HepG2 (cell line): ENCODE measurements around the gene AP3D1. TPM values are rescaled to one million over a fixed set of nuclear protein-coding genes. Genes with fewer than 3 reads are reported as not detected.

Experiments used
- BORCS8-MEF2B ChIP-seq: sonication (generic); formaldehyde crosslinking; IDR thresholded peaks from 2 replicates; pipeline ENCODE4 v1.8.0; 2022; ENCODE audit warnings: mild to moderate bottlenecking, missing genetic modification reagents
- CCAR2 ChIP-seq: fragments of 200-400 bp; formaldehyde crosslinking; optimal IDR thresholded peaks from 2 replicates; pipeline ENCODE3; 2018; ENCODE audit warnings: low read depth, mild to moderate bottlenecking, low read length, moderate library complexity
- DNMT1 ChIP-seq: sonication (generic); formaldehyde crosslinking; IDR thresholded peaks from 2 replicates; pipeline ENCODE4 v1.5.1; 2020; ENCODE audit warnings: mild to moderate bottlenecking, missing genetic modification reagents
- DR1 ChIP-seq: sonication (generic); formaldehyde crosslinking; IDR thresholded peaks from 2 replicates; pipeline ENCODE4 v1.8.0; 2021; ENCODE audit warnings: mild to moderate bottlenecking, missing genetic modification reagents, inconsistent platforms
- MIER2 ChIP-seq: IDR thresholded peaks from 2 replicates; pipeline ENCODE4 v1.6.1; 2016; ENCODE audit warnings: missing biosample characterization, missing genetic modification reagents
- NCOA1 ChIP-seq: sonication (generic); formaldehyde crosslinking; IDR thresholded peaks from 2 replicates; pipeline ENCODE4 v1.9.0; 2021; ENCODE audit warnings: missing genetic modification reagents
- NFYB ChIP-seq: sonication (generic); formaldehyde crosslinking; IDR thresholded peaks from 2 replicates; pipeline ENCODE4 v1.4.0; 2020; ENCODE audit warnings: missing genetic modification reagents
- NFYC ChIP-seq: IDR thresholded peaks from 2 replicates; pipeline ENCODE4 v1.6.1; 2016; ENCODE audit warnings: missing genetic modification reagents, missing compliant biosample characterization
- SP4 ChIP-seq: sonication (generic); formaldehyde crosslinking; IDR thresholded peaks from 2 replicates; pipeline ENCODE4 v1.8.1; 2023; ENCODE audit warnings: mild to moderate bottlenecking, missing genetic modification reagents
- YEATS4 ChIP-seq: sonication (generic); formaldehyde crosslinking; IDR thresholded peaks from 2 replicates; pipeline ENCODE4 v1.4.0; 2020; ENCODE audit warnings: missing genetic modification reagents, borderline replicate concordance
- ZFX ChIP-seq: sonication (generic); formaldehyde crosslinking; IDR thresholded peaks from 2 replicates; pipeline ENCODE4 v1.4.0; 2020; ENCODE audit warnings: mild to moderate bottlenecking, low read depth, missing genetic modification reagents, moderate library complexity
- ZNF263 ChIP-seq: sonication (generic); formaldehyde crosslinking; IDR thresholded peaks from 2 replicates; pipeline ENCODE4 v1.4.0; 2020; ENCODE audit warnings: missing genetic modification reagents
- ZNF772 ChIP-seq: sonication (generic); formaldehyde crosslinking; IDR thresholded peaks from 2 replicates; pipeline ENCODE4 v1.5.0; 2020; ENCODE audit warnings: mild to moderate bottlenecking, missing genetic modification reagents
- ZNF781 ChIP-seq: sonication (generic); formaldehyde crosslinking; IDR thresholded peaks from 2 replicates; pipeline ENCODE4 v1.5.1; 2020; ENCODE audit warnings: borderline replicate concordance, mild to moderate bottlenecking, missing genetic modification reagents; ENCODE audit errors: not compliant biosample characterization
- polyA plus RNA-seq, 8 experiments: library from polyadenylated mRNA; depleted of rRNA in 3 of 8; stranded (reverse) in 7 of 8; unstranded in 1 of 8; fragments of >200 nt; fragmentation: Illumina TruSeq in 4 of 8; extraction: Trizol in 4 of 8; gene quantifications; 2 replicates each; pipeline versions ENCODE4 v1.2.1 to v1.2.3, GENCODE V29; 2011 to 2016; ENCODE audit warnings: low read depth in 4 of 8, missing spikeins in 1 of 8, mixed read lengths in 1 of 8; ENCODE audit not compliant: insufficient read depth in 1 of 8
- total RNA-seq, 5 experiments: library from RNA; depleted of rRNA; stranded (reverse); fragments of >200 nt; fragmentation: Illumina TruSeq; extraction: Trizol; gene quantifications; 2 replicates each; pipeline ENCODE4 v1.2.3, GENCODE V29; 2016; ENCODE audit warnings: low read depth in 1 of 5
- TF ChIP-seq, protein P1 (sequence below): IDR thresholded peaks from 2 replicates; pipeline ENCODE4 v1.6.1; 2016; ENCODE audit warnings: missing genetic modification reagents, missing compliant biosample characterization
- TF ChIP-seq, protein P2 (sequence below): sonication (generic); formaldehyde crosslinking; conservative IDR thresholded peaks from 2 replicates; pipeline ENCODE4 v1.4.0; 2020; ENCODE audit warnings: mild to moderate bottlenecking, missing genetic modification reagents, moderate library complexity
- TF ChIP-seq, protein P3 (sequence below): IDR thresholded peaks from 2 replicates; pipeline ENCODE4 v1.6.1; 2018; ENCODE audit warnings: missing genetic modification reagents, mild to moderate bottlenecking, missing compliant biosample characterization
- TF ChIP-seq, protein P4 (sequence below): sonication (generic); formaldehyde crosslinking; IDR thresholded peaks from 2 replicates; pipeline ENCODE4 v1.8.0; 2022; ENCODE audit warnings: mild to moderate bottlenecking, missing genetic modification reagents
- TF ChIP-seq, protein P5 (sequence below): sonication (generic); formaldehyde crosslinking; IDR thresholded peaks from 2 replicates; pipeline ENCODE4 v1.4.0; 2020; ENCODE audit warnings: mild to moderate bottlenecking, low read depth, missing genetic modification reagents
- TF ChIP-seq, protein P6 (sequence below): sonication (generic); formaldehyde crosslinking; IDR thresholded peaks from 2 replicates; pipeline ENCODE4 v1.4.0; 2020; ENCODE audit warnings: mild to moderate bottlenecking, missing genetic modification reagents

The AP3D1 gene
- total and polyA plus RNA-seq, 2 of the 13 experiments (the other 11 are each of a cell fraction or from before 2014, with no cell fraction given) = 68.0 to 82.6 TPM

DNA sequence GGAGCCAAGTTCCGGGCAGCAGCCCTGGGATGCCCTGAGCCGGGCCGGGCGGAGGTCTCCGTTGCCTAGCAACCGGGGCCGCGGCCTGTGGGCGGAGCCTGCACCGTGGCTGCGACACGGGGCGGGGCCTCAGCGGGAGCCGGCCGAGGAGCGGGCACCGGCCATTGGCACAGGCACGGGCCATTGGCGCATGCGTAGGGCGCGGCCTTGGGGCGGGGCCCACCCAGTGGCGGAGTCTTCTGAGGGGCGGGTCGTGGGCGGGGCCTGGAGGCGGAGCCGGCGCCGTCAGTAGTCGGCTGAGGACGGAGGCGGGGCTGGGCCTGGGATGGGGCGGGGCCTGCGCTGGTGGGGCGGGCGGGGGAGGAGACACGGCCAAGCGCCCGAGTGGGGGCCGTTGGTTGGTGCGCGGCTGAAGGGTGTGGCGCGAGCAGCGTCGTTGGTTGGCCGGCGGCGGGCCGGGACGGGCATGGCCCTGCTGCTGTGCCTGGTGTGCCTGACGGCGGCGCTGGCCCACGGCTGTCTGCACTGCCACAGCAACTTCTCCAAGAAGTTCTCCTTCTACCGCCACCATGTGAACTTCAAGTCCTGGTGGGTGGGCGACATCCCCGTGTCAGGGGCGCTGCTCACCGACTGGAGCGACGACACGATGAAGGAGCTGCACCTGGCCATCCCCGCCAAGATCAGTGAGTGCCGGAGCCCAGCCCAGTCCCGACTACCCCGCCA, 54.7 kb downstream of the AP3D1 start, which contains the start of gene IZUMO4 (continued):
- 0 out of 2 replicates have a peak, but pooled peaks have one; percentile 45 for TF ChIP-seq BORCS8-MEF2B
- TF ChIP-seq, protein P1, sequence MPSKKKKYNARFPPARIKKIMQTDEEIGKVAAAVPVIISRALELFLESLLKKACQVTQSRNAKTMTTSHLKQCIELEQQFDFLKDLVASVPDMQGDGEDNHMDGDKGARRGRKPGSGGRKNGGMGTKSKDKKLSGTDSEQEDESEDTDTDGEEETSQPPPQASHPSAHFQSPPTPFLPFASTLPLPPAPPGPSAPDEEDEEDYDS (CRISPR knock-in tag) = peak; percentile 89
- TF ChIP-seq SP4 = peak; percentile 66; the same call in 1 of the 2 replicates
- TF ChIP-seq NCOA1 (CRISPR knock-in tag) = no peak
- TF ChIP-seq, protein P2, sequence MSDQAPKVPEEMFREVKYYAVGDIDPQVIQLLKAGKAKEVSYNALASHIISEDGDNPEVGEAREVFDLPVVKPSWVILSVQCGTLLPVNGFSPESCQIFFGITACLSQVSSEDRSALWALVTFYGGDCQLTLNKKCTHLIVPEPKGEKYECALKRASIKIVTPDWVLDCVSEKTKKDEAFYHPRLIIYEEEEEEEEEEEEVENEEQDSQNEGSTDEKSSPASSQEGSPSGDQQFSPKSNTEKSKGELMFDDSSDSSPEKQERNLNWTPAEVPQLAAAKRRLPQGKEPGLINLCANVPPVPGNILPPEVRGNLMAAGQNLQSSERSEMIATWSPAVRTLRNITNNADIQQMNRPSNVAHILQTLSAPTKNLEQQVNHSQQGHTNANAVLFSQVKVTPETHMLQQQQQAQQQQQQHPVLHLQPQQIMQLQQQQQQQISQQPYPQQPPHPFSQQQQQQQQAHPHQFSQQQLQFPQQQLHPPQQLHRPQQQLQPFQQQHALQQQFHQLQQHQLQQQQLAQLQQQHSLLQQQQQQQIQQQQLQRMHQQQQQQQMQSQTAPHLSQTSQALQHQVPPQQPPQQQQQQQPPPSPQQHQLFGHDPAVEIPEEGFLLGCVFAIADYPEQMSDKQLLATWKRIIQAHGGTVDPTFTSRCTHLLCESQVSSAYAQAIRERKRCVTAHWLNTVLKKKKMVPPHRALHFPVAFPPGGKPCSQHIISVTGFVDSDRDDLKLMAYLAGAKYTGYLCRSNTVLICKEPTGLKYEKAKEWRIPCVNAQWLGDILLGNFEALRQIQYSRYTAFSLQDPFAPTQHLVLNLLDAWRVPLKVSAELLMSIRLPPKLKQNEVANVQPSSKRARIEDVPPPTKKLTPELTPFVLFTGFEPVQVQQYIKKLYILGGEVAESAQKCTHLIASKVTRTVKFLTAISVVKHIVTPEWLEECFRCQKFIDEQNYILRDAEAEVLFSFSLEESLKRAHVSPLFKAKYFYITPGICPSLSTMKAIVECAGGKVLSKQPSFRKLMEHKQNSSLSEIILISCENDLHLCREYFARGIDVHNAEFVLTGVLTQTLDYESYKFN (CRISPR knock-in tag) = no peak; the same call in 1 of the 2 replicates
- TF ChIP-seq MIER2 (CRISPR knock-in tag) = no peak
- TF ChIP-seq NFYB (CRISPR knock-in tag) = peak; percentile 70
- peak; percentile 82; the same call in 1 of the 2 replicates for TF ChIP-seq DR1
- TF ChIP-seq ZNF781 (CRISPR knock-in tag) = no peak
- TF ChIP-seq ZNF263 (CRISPR knock-in tag) = no peak
- 0 out of 2 replicates have a peak, but pooled peaks have one; percentile 9 for TF ChIP-seq DNMT1 (CRISPR knock-in tag)
- no peak for TF ChIP-seq ZNF772 (CRISPR knock-in tag)
- peak; percentile 9; the same call in 1 of the 2 replicates for TF ChIP-seq ZFX (CRISPR knock-in tag)
- TF ChIP-seq NFYC = peak; percentile 70
- TF ChIP-seq YEATS4 = peak; percentile 12; the same call in 1 of the 2 replicates
- TF ChIP-seq, protein P3, sequence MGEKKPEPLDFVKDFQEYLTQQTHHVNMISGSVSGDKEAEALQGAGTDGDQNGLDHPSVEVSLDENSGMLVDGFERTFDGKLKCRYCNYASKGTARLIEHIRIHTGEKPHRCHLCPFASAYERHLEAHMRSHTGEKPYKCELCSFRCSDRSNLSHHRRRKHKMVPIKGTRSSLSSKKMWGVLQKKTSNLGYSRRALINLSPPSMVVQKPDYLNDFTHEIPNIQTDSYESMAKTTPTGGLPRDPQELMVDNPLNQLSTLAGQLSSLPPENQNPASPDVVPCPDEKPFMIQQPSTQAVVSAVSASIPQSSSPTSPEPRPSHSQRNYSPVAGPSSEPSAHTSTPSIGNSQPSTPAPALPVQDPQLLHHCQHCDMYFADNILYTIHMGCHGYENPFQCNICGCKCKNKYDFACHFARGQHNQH (CRISPR knock-in tag) = 0 out of 2 replicates have a peak, but pooled peaks have one; percentile 13
- no peak for TF ChIP-seq CCAR2
- TF ChIP-seq, protein P4, sequence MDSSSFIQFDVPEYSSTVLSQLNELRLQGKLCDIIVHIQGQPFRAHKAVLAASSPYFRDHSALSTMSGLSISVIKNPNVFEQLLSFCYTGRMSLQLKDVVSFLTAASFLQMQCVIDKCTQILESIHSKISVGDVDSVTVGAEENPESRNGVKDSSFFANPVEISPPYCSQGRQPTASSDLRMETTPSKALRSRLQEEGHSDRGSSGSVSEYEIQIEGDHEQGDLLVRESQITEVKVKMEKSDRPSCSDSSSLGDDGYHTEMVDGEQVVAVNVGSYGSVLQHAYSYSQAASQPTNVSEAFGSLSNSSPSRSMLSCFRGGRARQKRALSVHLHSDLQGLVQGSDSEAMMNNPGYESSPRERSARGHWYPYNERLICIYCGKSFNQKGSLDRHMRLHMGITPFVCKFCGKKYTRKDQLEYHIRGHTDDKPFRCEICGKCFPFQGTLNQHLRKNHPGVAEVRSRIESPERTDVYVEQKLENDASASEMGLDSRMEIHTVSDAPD = 0 out of 2 replicates have a peak, but pooled peaks have one; percentile 10
- TF ChIP-seq, protein P5, sequence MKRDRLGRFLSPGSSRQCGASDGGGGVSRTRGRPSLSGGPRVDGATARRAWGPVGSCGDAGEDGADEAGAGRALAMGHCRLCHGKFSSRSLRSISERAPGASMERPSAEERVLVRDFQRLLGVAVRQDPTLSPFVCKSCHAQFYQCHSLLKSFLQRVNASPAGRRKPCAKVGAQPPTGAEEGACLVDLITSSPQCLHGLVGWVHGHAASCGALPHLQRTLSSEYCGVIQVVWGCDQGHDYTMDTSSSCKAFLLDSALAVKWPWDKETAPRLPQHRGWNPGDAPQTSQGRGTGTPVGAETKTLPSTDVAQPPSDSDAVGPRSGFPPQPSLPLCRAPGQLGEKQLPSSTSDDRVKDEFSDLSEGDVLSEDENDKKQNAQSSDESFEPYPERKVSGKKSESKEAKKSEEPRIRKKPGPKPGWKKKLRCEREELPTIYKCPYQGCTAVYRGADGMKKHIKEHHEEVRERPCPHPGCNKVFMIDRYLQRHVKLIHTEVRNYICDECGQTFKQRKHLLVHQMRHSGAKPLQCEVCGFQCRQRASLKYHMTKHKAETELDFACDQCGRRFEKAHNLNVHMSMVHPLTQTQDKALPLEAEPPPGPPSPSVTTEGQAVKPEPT = peak; percentile 16; the same call in 1 of the 2 replicates
- TF ChIP-seq, protein P6, sequence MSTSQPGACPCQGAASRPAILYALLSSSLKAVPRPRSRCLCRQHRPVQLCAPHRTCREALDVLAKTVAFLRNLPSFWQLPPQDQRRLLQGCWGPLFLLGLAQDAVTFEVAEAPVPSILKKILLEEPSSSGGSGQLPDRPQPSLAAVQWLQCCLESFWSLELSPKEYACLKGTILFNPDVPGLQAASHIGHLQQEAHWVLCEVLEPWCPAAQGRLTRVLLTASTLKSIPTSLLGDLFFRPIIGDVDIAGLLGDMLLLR (CRISPR knock-in tag) = peak; percentile 27; the same call in 1 of the 2 replicates
